ENCODE data around the gene APMAP. TPM values are rescaled to one million over a fixed set of nuclear protein-coding genes. Genes with fewer than 3 reads are reported as not detected.

The APMAP gene
- 92.2 TPM for polyA plus RNA-seq (ENCODE audit: insufficient read length)
- long read RNA-seq, donor 1, transcript APMAP-201 (9 exons, 2,430 nt), result major isoform, 33 of 33 reads
- long read RNA-seq, donor 1, partial matches to known transcripts, result 0 of 33 reads
- long read RNA-seq, donor 1, other reads (novel, unspliced or antisense), result 0 of 33 reads
- long read RNA-seq, donor 2, transcript APMAP-201 (9 exons, 2,430 nt), result major isoform, 26 of 101 reads
- long read RNA-seq, donor 2, partial matches to known transcripts, result 75 of 101 reads
- long read RNA-seq, donor 2, other reads (novel, unspliced or antisense), result 0 of 101 reads
- long read RNA-seq, donor 3, transcript APMAP-201 (9 exons, 2,430 nt), result major isoform, 27 of 27 reads
- long read RNA-seq, donor 3, partial matches to known transcripts, result 0 of 27 reads
- long read RNA-seq, donor 3, other reads (novel, unspliced or antisense), result 0 of 27 reads
- long read RNA-seq, donor 4, partial matches to known transcripts, result 0 of 1 reads
- long read RNA-seq, donor 4, other reads (novel, unspliced or antisense), result 0 of 1 reads
- long read RNA-seq, donor 5, transcript APMAP-201 (9 exons, 2,430 nt), result major isoform, 62 of 67 reads
- long read RNA-seq, donor 5, partial matches to known transcripts, result 0 of 67 reads
- long read RNA-seq, donor 5, other reads (novel, unspliced or antisense), result 5 of 67 reads
- long read RNA-seq, donor 6, transcript APMAP-201 (9 exons, 2,430 nt), result major isoform, 29 of 29 reads
- long read RNA-seq, donor 6, partial matches to known transcripts, result 0 of 29 reads
- long read RNA-seq, donor 6, other reads (novel, unspliced or antisense), result 0 of 29 reads
- long read RNA-seq, donor 7, transcript APMAP-201 (9 exons, 2,430 nt), result major isoform, 59 of 59 reads
- long read RNA-seq, donor 7, partial matches to known transcripts, result 0 of 59 reads
- long read RNA-seq, donor 7, other reads (novel, unspliced or antisense), result 0 of 59 reads
- long read RNA-seq, donor 8, transcript APMAP-201 (9 exons, 2,430 nt), result major isoform, 16 of 16 reads
- long read RNA-seq, donor 8, partial matches to known transcripts, result 0 of 16 reads
- long read RNA-seq, donor 8, other reads (novel, unspliced or antisense), result 0 of 16 reads

GRCh38 chr20:24992487-24993205, at the start of gene APMAP:
APMAP (minus strand) TSS chr20:24992751; CDS start chr20:24992688, 63 bp downstream.
- peak; percentile 94 for DNase-seq

- DNase-seq, result no peak
These were observed 49.4 kb upstream of the APMAP start for GRCh38 chr20:25041813-25042530.

GRCh38 chr20:25040438-25040831, 47.9 kb upstream of the APMAP start:
- DNase-seq, result no peak

GRCh38 chr20:25039697-25040437, 47.3 kb upstream of the APMAP start:
- DNase-seq, result no peak

- no peak for DNase-seq
These were observed 46.1 kb upstream of the APMAP start for GRCh38 chr20:25038591-25039015.

GRCh38 chr20:25038103-25038410, 45.5 kb upstream of the APMAP start:
- no peak for DNase-seq

GRCh38 chr20:25037288-25038102, 44.9 kb upstream of the APMAP start:
- DNase-seq, result no peak

GRCh38 chr20:25036331-25036936, 43.9 kb upstream of the APMAP start:
- DNase-seq, result no peak

GRCh38 chr20:25035921-25036320, 43.4 kb upstream of the APMAP start:
- no peak for DNase-seq

- DNase-seq, result no peak
These were observed 41.4 kb upstream of the APMAP start for GRCh38 chr20:25033924-25034300.

GRCh38 chr20:25033265-25033923, 40.8 kb upstream of the APMAP start:
- DNase-seq, result no peak

- DNase-seq, result no peak
These were observed 40.1 kb upstream of the APMAP start for GRCh38 chr20:25032478-25033264.

- DNase-seq, result no peak
These were observed 39.5 kb upstream of the APMAP start for GRCh38 chr20:25032065-25032477.

GRCh38 chr20:25031241-25031640, 38.7 kb upstream of the APMAP start:
- DNase-seq, result no peak

- DNase-seq, result no peak
These were observed 38.2 kb upstream of the APMAP start for GRCh38 chr20:25030649-25031207.

GRCh38 chr20:25030007-25030648, 37.6 kb upstream of the APMAP start:
- no peak for DNase-seq

GRCh38 chr20:25025986-25026605, 33.5 kb upstream of the APMAP start:
- DNase-seq, result no peak
